DND-41 (cell line): ENCODE data around the gene STARD13.

ENCODE experiments used
- CTCF ChIP-seq: IDR thresholded peaks from 2 replicates; pipeline ENCODE4 v1.5.1; 2012; ENCODE audit warnings: borderline replicate concordance, low read length, moderate library complexity, mild to moderate bottlenecking; ENCODE audit not compliant: poor library complexity, severe bottlenecking; ENCODE audit errors: extremely low read depth
- EZH2 ChIP-seq: IDR thresholded peaks from 3 replicates; pipeline ENCODE4 v1.6.1; 2012; ENCODE audit warnings: borderline replicate concordance, low read depth, mild to moderate bottlenecking, moderate library complexity, low read length, inconsistent platforms; ENCODE audit not compliant: severe bottlenecking

GRCh38 chr13:33204130-33204927 lies 81.2 kb downstream of the STARD13 start:
- TF ChIP-seq CTCF (no peak), EZH2 (no peak)
